ENCODE data around the gene FOXD1.
"Not testable (repeated sequence)": the region's sequence is repeated elsewhere in the genome, so short reads cannot be mapped to it uniquely, and the experiment has no call there.

Gene FOXD1

DNA sequence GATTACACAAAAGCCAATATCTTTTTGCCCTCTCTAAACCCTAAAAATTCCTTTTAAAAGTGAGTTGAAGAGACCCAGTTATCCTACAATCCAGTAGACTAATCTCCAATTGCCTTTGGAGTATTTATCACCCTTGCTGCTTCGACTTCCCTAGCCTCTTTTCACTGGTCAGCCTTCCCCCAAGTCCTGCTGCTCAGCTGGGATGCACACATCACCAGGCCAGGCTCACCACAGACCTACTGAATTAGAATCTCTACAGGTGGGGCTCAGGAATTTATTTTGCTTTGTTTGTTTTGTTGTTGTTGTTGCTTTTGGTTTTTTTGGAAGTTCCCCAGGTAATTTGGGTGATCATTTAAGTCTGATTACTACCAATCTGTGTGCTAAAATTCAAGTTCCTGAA is 11.6 kb upstream of the FOXD1 start:
- no peak for DNase-seq

GRCh38 chr5:73459366-73459765 is 10.8 kb upstream of the FOXD1 start:
- DNase-seq = no peak

- DNase-seq = not testable (repeated sequence)
Measured at GRCh38 chr5:73456462-73456861, 7.9 kb upstream of the FOXD1 start.

DNA sequence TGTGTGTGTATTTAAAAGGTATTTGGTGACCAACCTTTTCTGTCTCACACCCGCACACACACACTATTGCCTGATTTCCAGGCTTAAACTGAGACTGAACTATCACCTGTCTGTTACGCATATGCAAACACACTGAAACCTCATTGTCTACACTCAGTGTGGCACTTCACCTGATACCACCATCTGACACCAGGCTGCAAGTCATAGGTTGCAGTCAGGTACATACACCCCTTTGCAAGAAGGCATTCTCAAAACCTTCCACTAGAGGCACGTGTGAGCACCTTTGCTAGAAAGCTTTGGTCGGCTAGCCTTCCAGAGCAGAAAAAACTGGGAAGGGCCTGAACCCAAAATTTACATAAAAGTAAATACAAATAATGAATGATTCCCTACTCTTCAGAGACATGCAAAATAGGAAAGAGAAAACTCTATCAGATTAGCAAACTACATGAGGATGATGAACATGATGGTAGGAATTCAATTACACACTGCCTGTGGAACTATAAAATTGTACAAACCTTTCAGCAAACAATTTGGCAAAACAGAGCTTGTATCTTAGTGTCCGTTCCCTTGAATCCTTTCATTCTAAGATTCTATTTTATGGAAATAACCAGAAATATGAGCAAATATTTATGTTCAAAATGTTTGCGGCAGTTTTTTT is 5.9 kb upstream of the FOXD1 start:
- no peak for DNase-seq

DNA sequence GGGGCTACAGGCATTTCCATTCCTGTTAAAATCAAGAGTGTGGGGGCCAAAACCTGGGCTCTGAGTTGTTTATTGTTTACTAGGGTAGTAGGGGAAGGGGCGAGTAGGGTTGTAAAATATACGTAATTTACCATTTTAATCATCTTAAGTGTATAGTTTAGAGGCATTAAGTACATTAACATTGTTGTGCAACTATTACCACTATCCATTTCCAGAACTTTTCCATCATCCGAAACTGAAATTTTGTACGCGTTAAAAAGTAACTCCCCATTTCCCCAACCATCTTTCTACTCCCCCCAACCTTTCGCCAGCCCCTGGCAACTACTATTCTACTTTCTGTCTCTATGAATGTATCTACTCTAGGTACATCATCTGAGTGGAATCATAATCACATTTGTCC is 3.6 kb upstream of the FOXD1 start:
- DNase-seq = no peak

- peak; percentile 33 for DNase-seq
Measured at GRCh38 chr5:73451224-73452130, 2.9 kb upstream of the FOXD1 start.

DNA sequence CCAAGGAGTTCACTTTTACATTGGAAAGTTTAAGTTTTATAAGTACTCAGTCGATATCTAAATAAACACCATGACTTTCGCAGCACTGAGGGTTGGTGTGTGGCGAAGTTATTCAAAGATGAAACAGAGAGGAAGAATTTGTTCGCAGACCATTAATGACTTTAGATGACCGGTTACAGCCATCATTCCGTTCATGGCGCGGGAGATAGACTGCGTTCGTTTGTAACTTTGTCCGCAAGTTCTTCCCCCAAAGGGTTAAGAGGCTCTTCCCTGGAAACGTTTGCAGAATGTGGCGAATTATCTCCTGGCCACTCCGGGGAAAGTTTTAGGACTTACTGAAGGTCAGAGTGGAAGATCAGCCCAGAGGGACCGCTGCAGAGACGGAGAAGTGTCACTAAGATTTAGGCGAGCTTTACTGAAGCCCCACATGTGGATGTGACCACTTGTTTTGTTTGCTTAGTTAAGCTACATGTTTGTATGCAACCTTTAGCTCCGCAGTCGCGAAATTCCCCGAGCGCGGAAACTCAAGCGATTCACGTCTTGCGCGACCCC is 2.2 kb upstream of the FOXD1 start:
- no peak for DNase-seq

DNA sequence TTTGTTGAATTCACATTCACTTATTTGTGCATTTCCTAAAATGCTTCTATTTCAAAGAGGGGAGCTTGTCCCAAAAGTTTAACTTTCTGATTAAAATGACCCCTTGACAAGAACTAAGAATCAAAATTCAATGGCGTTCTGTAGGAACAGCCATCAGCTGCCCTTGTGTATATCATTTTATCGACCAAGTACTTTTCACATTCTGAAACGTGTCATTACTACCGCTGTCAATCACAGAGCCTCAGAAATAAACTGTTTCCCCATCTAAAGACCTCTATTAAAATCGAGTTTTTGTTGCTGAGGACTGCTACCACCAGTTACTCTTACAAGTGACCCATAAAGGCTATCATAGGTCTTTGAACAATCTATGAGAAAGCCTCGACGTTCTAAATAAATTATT is 1.6 kb upstream of the FOXD1 start:
- no peak for DNase-seq

GRCh38 chr5:73447530-73448462 is 781 bp downstream of the FOXD1 start:
- peak; percentile 25 for DNase-seq

GRCh38 chr5:73446631-73447529 is 1.7 kb downstream of the FOXD1 start:
- DNase-seq = peak; percentile 32

- DNase-seq = no peak
Measured at GRCh38 chr5:73445665-73446630, 2.6 kb downstream of the FOXD1 start.

GRCh38 chr5:73444499-73445438 is 3.8 kb downstream of the FOXD1 start:
- DNase-seq = no peak

GRCh38 chr5:73443829-73444498 is 4.6 kb downstream of the FOXD1 start:
- no peak for DNase-seq

DNA sequence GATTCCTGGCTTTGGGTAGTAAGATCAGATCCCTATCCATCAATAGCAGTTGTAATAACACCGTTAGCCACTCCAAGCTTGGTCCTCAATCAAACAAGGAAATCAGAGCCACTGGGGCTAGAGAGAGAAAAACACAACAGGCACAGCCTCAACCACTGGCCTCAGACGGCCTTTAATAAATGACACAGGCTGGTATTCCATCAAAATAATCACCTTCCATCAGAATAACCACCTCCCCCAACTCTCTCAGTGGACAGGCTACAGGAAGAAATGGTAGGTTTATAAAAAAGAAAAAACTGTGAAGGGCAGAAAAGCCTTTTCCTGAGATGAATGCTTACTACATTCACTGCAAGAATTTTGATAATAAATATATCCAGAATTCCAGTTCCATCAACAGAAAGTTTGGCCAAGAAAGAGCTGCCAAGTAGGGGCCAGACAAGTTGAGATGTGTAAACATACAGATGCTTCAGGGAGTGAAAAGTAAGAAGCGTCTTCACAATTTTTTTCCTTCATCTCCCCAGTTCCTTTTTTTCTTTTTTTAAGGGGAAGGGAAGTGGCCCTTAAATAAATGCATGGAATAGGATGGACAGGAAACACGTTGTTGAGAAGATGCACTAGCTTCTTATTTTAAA is 5.5 kb downstream of the FOXD1 start:
- DNase-seq = no peak

DNA sequence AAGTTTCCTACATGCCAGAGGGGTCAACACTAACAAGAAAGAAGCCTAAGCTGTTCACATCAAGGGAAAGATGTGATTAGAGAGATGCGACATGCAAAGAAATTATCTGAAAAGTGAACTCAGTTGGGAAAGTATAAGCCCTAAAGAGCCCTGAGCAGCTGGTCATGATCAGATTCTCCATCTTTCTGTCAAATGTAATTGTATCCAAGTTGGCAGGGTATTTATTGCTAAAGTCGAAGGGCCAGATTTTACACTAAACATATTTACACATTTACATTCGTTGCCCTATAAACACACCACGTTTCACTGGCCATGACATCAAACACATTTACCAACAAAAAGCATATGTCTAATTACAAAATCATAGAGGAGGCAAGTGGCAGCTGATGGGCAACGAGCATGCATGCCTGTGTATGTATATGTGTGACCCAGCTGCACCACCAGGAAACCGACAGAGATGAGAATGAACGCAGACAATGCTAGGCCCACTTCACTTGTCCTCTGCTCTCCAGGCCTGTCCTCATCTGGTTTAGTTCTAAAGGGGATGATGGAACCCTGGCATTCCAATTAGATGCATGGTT is 6.3 kb downstream of the FOXD1 start:
- DNase-seq = no peak

DNA sequence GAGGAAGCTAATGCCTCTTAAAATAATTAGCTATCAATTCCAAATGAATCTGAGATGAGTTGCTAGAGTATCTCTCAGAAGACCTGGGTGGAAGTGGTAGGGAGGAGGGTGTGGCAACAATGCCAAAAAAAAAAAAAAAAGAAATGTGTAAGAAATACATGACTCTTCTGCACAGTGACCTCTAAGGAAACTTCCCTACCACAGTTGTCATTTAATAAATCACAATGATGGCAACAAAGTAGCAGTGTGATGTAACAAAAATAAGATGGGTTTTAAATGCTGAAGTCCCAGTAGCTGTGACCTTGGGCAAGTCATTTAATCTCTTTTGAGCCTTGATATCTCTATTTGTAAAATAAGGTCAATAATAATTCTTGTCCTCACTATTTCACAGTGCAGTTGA is 7.2 kb downstream of the FOXD1 start:
- no peak for DNase-seq

GRCh38 chr5:73440262-73440661 is 8.3 kb downstream of the FOXD1 start:
- no peak for DNase-seq
